Duodenal mucosa (tissue), 2 donors: Measurements from ENCODE around the gene XG.

Experiments used
- H3K27ac ChIP-seq: one replicate; pipeline ENCODE4 v1.7.0; 2013; ENCODE audit warnings: low read depth, low read length
- H3K27me3 ChIP-seq, 2 donors: one replicate each; pipeline ENCODE4 v1.7.0; 2013; ENCODE audit warnings: low read length in 2 of 2, control low read depth in 1 of 2; ENCODE audit not compliant: insufficient read depth in 2 of 2, control insufficient read depth in 1 of 2
- H3K36me3 ChIP-seq, 2 donors: one replicate each; pipeline ENCODE4 v1.7.0; 2013; ENCODE audit warnings: low read length in 2 of 2, control low read depth in 1 of 2; ENCODE audit not compliant: insufficient read depth in 2 of 2, control insufficient read depth in 1 of 2
- H3K4me1 ChIP-seq, 2 donors: one replicate each; pipeline ENCODE4 v1.7.0; 2013; ENCODE audit warnings: low read length in 2 of 2, control low read depth in 1 of 2; ENCODE audit not compliant: insufficient read depth in 2 of 2, control insufficient read depth in 1 of 2
- H3K4me3 ChIP-seq, 2 donors: one replicate each; pipeline ENCODE4 v1.7.0; 2013; ENCODE audit warnings: low read length in 2 of 2, low read depth in 1 of 2
- H3K9ac ChIP-seq, 2 donors: one replicate each; pipeline ENCODE4 v1.7.0; 2013; ENCODE audit warnings: low read length in 2 of 2, low read depth in 1 of 2
- H3K9me3 ChIP-seq, 2 donors: one replicate each; pipeline ENCODE4 v1.7.0; 2013; ENCODE audit warnings: low read length in 2 of 2, control low read depth in 1 of 2; ENCODE audit not compliant: control insufficient read depth in 1 of 2

The XG gene

GRCh38 chrX:2859197-2859797 is 107.5 kb downstream of the XG start:
- Histone ChIP-seq H3K27me3 (no peaks in the 10 kb centered on the region), H3K36me3 (no peaks in the 10 kb centered on the region)

GRCh38 chrX:2862404-2862803 is 110.6 kb downstream of the XG start:
- H3K9ac ChIP-seq, result no peak overlapping the region
- H3K27ac ChIP-seq, result no peak overlapping the region
- H3K27me3 ChIP-seq, result no peaks in the 10 kb centered on the region

More at GRCh38 chrX:2859197-2859797, 107.5 kb downstream of the XG start:
- no peaks in the 10 kb centered on the region for H3K9me3 ChIP-seq
- H3K9ac ChIP-seq, result no peak overlapping the region
- no peak overlapping the region for H3K4me3 ChIP-seq
- no peak overlapping the region for H3K27ac ChIP-seq
- no peaks in the 10 kb centered on the region for H3K4me1 ChIP-seq

GRCh38 chrX:2863646-2864045 is 111.8 kb downstream of the XG start:
- Histone ChIP-seq H3K27me3 (no peaks in the 10 kb centered on the region), H3K36me3 (no peaks in the 10 kb centered on the region), H3K4me3 (no peak overlapping the region), H3K9ac (no peak overlapping the region), H3K4me1 (no peaks in the 10 kb centered on the region), H3K9me3 (no peaks in the 10 kb centered on the region), H3K27ac (no peak overlapping the region)

More at GRCh38 chrX:2862404-2862803, 110.6 kb downstream of the XG start:
- H3K4me3 ChIP-seq, result no peak overlapping the region
- H3K36me3 ChIP-seq, result no peaks in the 10 kb centered on the region
- H3K4me1 ChIP-seq, result no peaks in the 10 kb centered on the region
- no peaks in the 10 kb centered on the region for H3K9me3 ChIP-seq
